Peyer's patch (tissue), 4 donors: ENCODE data around the gene IL24. TPM values are rescaled to one million over a fixed set of nuclear protein-coding genes. Genes with fewer than 3 reads are reported as not detected.

Experiments
- DNase-seq, 3 donors: peaks; one replicate each; pipeline ENCODE4 v3.0.0-alpha.2; 2017 to 2019
- H3K27ac ChIP-seq, 4 donors: fragments of 200-600 bp; sonication (generic); one replicate each; pipeline ENCODE4 v1.5.1; 2016 to 2019
- H3K27me3 ChIP-seq, 2 donors: fragments of 200-600 bp; sonication (generic); one replicate each; pipeline ENCODE4 v1.5.1; 2019
- H3K36me3 ChIP-seq, 3 donors: fragments of 200-600 bp; sonication (generic); one replicate each; pipeline ENCODE4 v1.5.1; 2016 to 2019
- H3K4me1 ChIP-seq, 4 donors: fragments of 200-600 bp; sonication (generic); one replicate each; pipeline ENCODE4 v1.5.1; 2016 to 2019
- H3K4me3 ChIP-seq, 4 donors: fragments of 200-600 bp; sonication (generic); 1 replicate in 3 of 4; 2 replicates in 1 of 4; pipeline ENCODE4 v1.5.1; 2016 to 2019; ENCODE audit warnings: mild to moderate bottlenecking in 1 of 4
- H3K9me3 ChIP-seq, 4 donors: fragments of 200-600 bp; sonication (generic); one replicate each; pipeline ENCODE4 v1.5.1; 2016 to 2019; ENCODE audit warnings: mild to moderate bottlenecking in 1 of 4
- POLR2A ChIP-seq, 2 donors: fragments of 450-650 bp; IDR thresholded peaks; one replicate each; pipeline ENCODE4 v1.5.1; 2017; ENCODE audit warnings: antibody characterized with exemption in 2 of 2, mild to moderate bottlenecking in 2 of 2, moderate library complexity in 2 of 2
- total RNA-seq, 4 donors: library from RNA; depleted of rRNA; stranded (reverse); fragments of >200 nt; gene quantifications; one replicate each; pipeline ENCODE4 v1.1.0, GENCODE V29; 2016
- TF ChIP-seq, protein P1 (sequence below), 6 experiments: fragments of 450-650 bp in 4 of 6; fragments of 200-600 bp in 2 of 6; sonication (generic) in 1 of 6; IDR thresholded peaks; one replicate each; pipeline ENCODE4 v1.5.1; 2017 to 2019; ENCODE audit warnings: antibody characterized with exemption in 6 of 6, mild to moderate bottlenecking in 3 of 6, moderate library complexity in 1 of 6

The IL24 gene
- total RNA-seq, 4 donors from 2014 or later, result not detected

- Histone ChIP-seq H3K4me3 (no peak overlapping the region), H3K36me3 (peaks cover 0 to 16% (median 0%) of the 10 kb centered on the region in 3 donors), H3K27ac (peak overlapping the region in 2 of 4 donors; percentile 81 to 90), H3K27me3 (no peaks in the 10 kb centered on the region), H3K4me1 (peaks cover 0 to 24% (median 19%) of the 10 kb centered on the region in 4 donors), H3K9me3 (no peaks in the 10 kb centered on the region)
- DNase-seq, result no peak
- TF ChIP-seq POLR2A (IDR thresholded peaks at IDR 0.05), result no peak
- TF ChIP-seq, protein P1, sequence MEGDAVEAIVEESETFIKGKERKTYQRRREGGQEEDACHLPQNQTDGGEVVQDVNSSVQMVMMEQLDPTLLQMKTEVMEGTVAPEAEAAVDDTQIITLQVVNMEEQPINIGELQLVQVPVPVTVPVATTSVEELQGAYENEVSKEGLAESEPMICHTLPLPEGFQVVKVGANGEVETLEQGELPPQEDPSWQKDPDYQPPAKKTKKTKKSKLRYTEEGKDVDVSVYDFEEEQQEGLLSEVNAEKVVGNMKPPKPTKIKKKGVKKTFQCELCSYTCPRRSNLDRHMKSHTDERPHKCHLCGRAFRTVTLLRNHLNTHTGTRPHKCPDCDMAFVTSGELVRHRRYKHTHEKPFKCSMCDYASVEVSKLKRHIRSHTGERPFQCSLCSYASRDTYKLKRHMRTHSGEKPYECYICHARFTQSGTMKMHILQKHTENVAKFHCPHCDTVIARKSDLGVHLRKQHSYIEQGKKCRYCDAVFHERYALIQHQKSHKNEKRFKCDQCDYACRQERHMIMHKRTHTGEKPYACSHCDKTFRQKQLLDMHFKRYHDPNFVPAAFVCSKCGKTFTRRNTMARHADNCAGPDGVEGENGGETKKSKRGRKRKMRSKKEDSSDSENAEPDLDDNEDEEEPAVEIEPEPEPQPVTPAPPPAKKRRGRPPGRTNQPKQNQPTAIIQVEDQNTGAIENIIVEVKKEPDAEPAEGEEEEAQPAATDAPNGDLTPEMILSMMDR (IDR thresholded peaks at IDR 0.05), result peak in 3 of 6 experiments; percentile 6 to 15 (median 8)
Observed at GRCh38 chr1:206931709-206932108, 34.5 kb downstream of the IL24 start.

DNA sequence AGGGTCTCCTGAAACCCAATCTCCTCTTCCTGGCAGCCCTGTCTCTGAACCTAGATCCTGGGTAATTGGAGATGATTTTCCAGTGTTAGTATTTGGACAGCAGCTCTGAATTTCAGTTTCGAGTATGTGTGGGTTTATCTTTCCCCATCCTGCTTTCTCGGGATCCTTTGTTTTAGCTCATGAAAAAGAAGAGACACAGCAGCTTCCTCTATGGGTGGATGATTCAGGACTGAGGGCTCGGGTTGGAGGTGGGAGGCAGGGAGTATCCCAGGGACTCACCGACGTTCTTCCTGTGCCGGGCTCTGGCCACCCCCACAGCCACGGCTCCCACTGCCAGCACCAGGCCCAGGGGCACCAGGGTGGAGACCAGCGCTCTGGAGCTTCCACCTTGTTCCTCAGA, 34.9 kb downstream of the IL24 start:
- Histone ChIP-seq H3K9me3 (no peaks in the 10 kb centered on the region), H3K4me1 (peaks cover 0 to 24% (median 17%) of the 10 kb centered on the region in 4 donors), H3K4me3 (no peak overlapping the region), H3K36me3 (peaks cover 0 to 16% (median 0%) of the 10 kb centered on the region in 3 donors), H3K27ac (peak overlapping the region in 1 of 4 donors; percentile 90), H3K27me3 (no peaks in the 10 kb centered on the region)
- DNase-seq, result no peak
- TF ChIP-seq POLR2A (IDR thresholded peaks at IDR 0.05), result no peak
- TF ChIP-seq, protein P1 (IDR thresholded peaks at IDR 0.05), result no peak

DNA sequence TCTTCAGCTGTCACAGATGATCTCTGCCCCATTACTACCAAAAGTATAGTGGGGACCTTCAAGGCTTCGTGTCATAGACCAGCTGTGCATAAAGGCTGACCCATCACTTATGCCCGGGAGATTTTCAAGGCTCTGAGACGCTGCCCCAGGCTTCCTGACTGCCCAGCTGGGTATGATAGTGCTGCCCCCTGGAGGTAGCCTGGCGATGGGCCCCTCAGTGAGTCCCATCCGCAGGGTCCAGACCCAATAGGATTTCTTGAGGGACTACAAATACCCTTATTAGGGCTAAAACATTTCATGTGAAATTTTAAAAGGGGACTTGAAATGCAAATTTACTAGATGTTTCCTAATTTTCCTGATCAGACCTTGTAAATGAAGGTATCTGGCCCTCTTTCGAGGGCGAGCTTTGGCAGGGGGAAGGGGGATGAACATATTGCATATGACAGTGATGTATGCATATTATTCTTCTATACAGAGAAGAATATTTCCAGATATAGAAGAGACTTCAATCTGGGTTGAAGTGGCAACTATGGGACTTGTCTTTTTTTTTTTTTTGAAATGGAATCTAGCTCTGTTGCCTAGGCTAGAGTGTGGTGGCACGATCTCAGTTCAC, 36.2 kb downstream of the IL24 start:
- Histone ChIP-seq H3K9me3 (no peaks in the 10 kb centered on the region), H3K36me3 (peaks cover 0 to 16% (median 0%) of the 10 kb centered on the region in 3 donors), H3K4me1 (peaks cover 0 to 24% (median 13%) of the 10 kb centered on the region in 4 donors), H3K27ac (peak overlapping the region in 1 of 4 donors; percentile 90), H3K27me3 (no peaks in the 10 kb centered on the region), H3K4me3 (no peak overlapping the region)
- DNase-seq, result peak in 2 of 3 donors; percentile 87 to 92
- no peak for TF ChIP-seq POLR2A (IDR thresholded peaks at IDR 0.05)
- TF ChIP-seq, protein P1 (IDR thresholded peaks at IDR 0.05), result peak; percentile 61 to 92 (median 77)

DNA sequence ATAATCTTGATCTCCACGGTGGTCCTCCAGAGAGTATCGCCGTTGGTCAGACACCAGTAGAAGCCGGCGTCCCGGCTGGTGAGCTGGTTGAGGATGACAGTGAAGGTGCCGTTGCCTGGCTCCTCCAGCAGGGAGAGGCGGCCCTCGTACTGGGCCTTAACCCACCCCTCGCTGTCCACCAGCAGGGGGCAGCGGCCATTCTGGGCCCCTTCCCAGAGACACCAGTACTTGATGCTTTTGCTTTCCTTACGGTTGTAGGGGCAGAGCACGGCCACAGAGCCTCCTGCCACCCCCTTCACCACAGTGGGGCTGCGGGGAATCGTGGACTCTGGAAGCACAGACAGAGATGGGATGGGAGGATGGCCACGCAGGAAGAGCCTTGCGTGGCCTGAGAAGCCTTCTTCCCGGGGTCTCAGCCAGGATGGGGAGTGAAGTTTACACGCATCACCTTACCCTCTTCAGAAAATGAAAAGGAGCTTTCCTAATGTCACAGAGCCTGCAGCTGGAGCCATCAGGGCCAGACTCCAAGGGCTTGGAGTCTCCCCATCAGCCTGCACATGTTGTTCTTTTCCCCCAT, 38.3 kb downstream of the IL24 start:
- H3K36me3 ChIP-seq, result peaks cover 0 to 16% (median 0%) of the 10 kb centered on the region in 3 donors
- H3K4me1 ChIP-seq, result peaks cover 2 to 16% (median 10%) of the 10 kb centered on the region in 4 donors
- TF ChIP-seq POLR2A (IDR thresholded peaks at IDR 0.05), result no peak
- TF ChIP-seq, protein P1 (IDR thresholded peaks at IDR 0.05), result peak; percentile 13 to 74 (median 58)
- H3K27ac ChIP-seq, result no peak overlapping the region
- H3K9me3 ChIP-seq, result no peaks in the 10 kb centered on the region
- H3K27me3 ChIP-seq, result no peaks in the 10 kb centered on the region
- peak in 1 of 3 donors; percentile 69 for DNase-seq
- no peak overlapping the region for H3K4me3 ChIP-seq

DNA sequence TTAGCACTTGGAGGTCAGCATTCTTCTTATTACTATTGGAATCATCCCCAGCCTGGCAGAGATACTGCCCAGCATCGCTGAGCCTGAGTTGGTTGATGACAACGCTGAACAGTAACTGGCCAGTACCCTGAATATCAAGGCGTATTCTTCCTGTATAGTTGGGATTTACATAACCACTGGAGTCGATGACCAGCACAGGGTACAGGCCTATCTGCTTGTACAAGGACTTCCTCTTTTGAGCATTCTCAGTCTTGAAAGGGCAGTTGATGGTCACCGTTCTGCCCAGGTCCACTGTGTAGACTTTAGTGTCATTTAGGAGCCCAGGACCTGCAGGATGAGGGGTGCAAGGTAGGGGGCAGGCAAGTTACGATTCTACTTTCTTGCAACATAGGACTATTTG, 40.2 kb downstream of the IL24 start:
- H3K36me3 ChIP-seq, result peaks cover 0 to 14% (median 0%) of the 10 kb centered on the region in 3 donors
- no peaks in the 10 kb centered on the region for H3K27me3 ChIP-seq
- no peaks in the 10 kb centered on the region for H3K9me3 ChIP-seq
- peak overlapping the region in 1 of 4 donors; percentile 28 for H3K27ac ChIP-seq
- DNase-seq, result no peak
- TF ChIP-seq, protein P1 (IDR thresholded peaks at IDR 0.05), result peak in 2 of 6 experiments; percentile 17 to 24
- TF ChIP-seq POLR2A (IDR thresholded peaks at IDR 0.05), result no peak
- no peak overlapping the region for H3K4me3 ChIP-seq
- H3K4me1 ChIP-seq, result peaks cover 4 to 31% (median 7%) of the 10 kb centered on the region in 4 donors
